ENCODE data around the gene NDRG4.

GRCh38 chr16:58503863-58504688 is 4.1 kb downstream of the NDRG4 start:
- TF ChIP-seq CTCF (IDR thresholded peaks at IDR 0.05 in 2 of 3, conservative IDR thresholded peaks at IDR 0.05 in 1 of 3; ENCODE audit: borderline replicate concordance in 1 of 3, insufficient read depth in 1 of 3, low read depth in 2 of 3, low read length in 2 of 3) (no peak), POLR2AphosphoS5 (IDR thresholded peaks at IDR 0.05; ENCODE audit: low read depth, low read length) (no peak), ZNF274 (IDR thresholded peaks at IDR 0.05; ENCODE audit: low read depth, low read length) (no peak), SP1 (IDR thresholded peaks at IDR 0.05; ENCODE audit: low read depth) (no peak), POLR2A (IDR thresholded peaks at IDR 0.05; ENCODE audit: borderline replicate concordance, extremely low read depth, insufficient read depth, insufficient read length) (no peak), EZH2 (IDR thresholded peaks at IDR 0.05) (no peak), MAX (IDR thresholded peaks at IDR 0.05) (no peak), TCF7L2 (IDR thresholded peaks at IDR 0.05; ENCODE audit: borderline replicate concordance, extremely low read depth, insufficient read depth, insufficient read length) (no peak), YY1 (IDR thresholded peaks at IDR 0.05; ENCODE audit: extremely low read depth, insufficient replicate concordance, low read depth, low read length) (no peak), REST (IDR thresholded peaks at IDR 0.05; ENCODE audit: low read depth) (no peak)

All from HCT116 (cell line).